Measurements from ENCODE around the gene CHPF2. TPM values are rescaled to one million over a fixed set of nuclear protein-coding genes. Genes with fewer than 3 reads are reported as not detected.

Gene CHPF2
- total RNA-seq, 1 experiment from 2014 or later: 87.7 TPM

GRCh38 chr7:151232917-151233701 lies 826 bp downstream of the CHPF2 start:
- DNase-seq (ENCODE audit: low spot score): peak; percentile 50

- DNase-seq (ENCODE audit: low spot score): no peak
These were observed 1.5 kb downstream of the CHPF2 start for GRCh38 chr7:151233804-151234203.

DNA sequence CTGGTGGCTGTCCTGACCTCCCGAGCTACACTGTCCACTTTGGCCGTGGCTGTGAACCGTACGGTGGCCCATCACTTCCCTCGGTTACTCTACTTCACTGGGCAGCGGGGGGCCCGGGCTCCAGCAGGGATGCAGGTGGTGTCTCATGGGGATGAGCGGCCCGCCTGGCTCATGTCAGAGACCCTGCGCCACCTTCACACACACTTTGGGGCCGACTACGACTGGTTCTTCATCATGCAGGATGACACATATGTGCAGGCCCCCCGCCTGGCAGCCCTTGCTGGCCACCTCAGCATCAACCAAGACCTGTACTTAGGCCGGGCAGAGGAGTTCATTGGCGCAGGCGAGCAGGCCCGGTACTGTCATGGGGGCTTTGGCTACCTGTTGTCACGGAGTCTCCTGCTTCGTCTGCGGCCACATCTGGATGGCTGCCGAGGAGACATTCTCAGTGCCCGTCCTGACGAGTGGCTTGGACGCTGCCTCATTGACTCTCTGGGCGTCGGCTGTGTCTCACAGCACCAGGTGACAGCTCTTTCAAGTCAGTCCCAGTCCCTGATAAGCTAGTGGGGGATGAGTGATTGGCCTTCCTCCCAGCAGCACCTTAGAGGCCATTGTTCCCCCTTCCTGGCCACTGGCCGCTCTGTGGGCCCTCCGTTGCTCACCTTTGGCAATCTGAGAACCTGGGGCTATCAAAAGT lies 3.0 kb downstream of the CHPF2 start:
- DNase-seq (ENCODE audit: low spot score): no peak

DNA sequence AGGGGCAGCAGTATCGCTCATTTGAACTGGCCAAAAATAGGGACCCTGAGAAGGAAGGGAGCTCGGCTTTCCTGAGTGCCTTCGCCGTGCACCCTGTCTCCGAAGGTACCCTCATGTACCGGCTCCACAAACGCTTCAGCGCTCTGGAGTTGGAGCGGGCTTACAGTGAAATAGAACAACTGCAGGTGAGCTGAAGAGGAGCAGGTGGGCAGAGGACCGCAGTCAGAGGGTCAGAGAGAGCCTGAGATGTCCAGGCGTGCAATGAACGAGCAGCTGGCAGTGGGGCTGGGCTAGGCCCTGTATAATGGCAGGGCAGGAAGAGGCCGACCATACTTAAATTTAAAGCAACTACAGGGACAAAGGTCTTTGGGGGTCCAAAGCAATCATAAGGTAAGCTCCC lies 4.1 kb downstream of the CHPF2 start:
- no peak for DNase-seq (ENCODE audit: low spot score)

DNA sequence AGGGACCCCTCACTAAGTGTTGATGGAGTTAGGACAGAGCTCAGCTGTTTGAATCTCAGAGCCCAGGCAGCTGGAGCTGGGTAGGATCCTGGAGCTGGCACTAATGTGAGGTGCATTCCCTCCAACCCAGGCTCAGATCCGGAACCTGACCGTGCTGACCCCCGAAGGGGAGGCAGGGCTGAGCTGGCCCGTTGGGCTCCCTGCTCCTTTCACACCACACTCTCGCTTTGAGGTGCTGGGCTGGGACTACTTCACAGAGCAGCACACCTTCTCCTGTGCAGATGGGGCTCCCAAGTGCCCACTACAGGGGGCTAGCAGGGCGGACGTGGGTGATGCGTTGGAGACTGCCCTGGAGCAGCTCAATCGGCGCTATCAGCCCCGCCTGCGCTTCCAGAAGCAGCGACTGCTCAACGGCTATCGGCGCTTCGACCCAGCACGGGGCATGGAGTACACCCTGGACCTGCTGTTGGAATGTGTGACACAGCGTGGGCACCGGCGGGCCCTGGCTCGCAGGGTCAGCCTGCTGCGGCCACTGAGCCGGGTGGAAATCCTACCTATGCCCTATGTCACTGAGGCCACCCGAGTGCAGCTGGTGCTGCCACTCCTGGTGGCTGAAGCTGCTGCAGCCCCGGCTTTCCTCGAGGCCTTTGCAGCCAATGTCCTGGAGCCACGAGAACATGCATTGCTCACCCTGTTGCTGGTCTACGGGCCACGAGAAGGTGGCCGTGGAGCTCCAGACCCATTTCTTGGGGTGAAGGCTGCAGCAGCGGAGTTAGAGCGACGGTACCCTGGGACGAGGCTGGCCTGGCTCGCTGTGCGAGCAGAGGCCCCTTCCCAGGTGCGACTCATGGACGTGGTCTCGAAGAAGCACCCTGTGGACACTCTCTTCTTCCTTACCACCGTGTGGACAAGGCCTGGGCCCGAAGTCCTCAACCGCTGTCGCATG lies 5.2 kb downstream of the CHPF2 start:
- DNase-seq (ENCODE audit: low spot score): peak; percentile 0

GRCh38 chr7:151238190-151238810 lies 6.0 kb downstream of the CHPF2 start:
- no peak for DNase-seq (ENCODE audit: low spot score)

DNA sequence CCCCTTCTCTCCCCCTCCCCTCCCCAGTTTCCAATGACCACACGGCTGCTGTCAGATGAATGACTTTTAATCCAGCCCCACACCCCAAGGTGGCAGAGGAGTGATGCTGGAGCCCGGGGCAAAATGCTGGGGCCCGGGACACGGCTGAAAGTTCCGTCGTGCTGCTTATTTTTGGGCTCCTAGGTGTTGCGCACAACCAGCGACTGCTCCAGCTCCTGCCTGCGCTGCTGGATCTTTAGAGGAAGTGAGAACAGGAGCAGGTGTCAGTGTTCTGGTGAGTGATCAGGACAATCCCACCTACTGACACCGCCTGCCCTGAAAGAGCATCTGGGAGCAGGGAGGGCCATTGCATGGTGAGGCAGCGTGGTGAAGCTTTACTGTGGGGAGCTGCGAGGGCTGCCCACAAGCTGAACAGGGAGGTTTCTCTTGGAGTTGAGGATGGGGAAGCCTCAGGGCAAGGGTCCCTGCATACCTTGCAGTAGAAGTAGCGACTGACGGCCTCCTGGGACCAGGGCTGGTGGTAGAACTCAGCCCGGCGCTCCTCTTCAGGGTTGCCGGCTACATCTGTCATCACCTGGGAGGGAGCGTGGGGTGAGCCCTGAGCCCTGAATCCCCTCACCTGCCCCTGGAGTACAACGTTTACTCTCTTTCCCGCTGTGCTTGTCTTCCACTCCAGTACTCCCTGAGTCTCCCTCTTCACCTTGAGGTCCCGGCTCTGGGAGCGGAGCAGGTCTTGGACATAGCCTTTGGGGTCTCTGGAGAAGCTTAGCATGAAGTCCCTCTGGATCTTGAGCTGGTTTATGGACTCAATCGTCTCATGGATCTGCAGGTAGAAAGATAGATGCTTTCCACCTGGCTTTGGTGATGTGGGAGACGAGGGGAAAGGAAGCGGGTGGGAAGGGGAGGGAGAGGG lies 6.9 kb downstream of the CHPF2 start:
- DNase-seq (ENCODE audit: low spot score): no peak

- DNase-seq (ENCODE audit: low spot score): no peak
These were observed 7.7 kb downstream of the CHPF2 start for GRCh38 chr7:151239837-151240459.

- DNase-seq (ENCODE audit: low spot score): no peak
These were observed 8.3 kb downstream of the CHPF2 start for GRCh38 chr7:151240536-151240935.

GRCh38 chr7:151240942-151241754 lies 8.9 kb downstream of the CHPF2 start:
- no peak for DNase-seq (ENCODE audit: low spot score)

- DNase-seq (ENCODE audit: low spot score): no peak
These were observed 9.4 kb downstream of the CHPF2 start for GRCh38 chr7:151241755-151242096.

GRCh38 chr7:151242159-151243044 lies 10.1 kb downstream of the CHPF2 start:
- DNase-seq (ENCODE audit: low spot score): no peak

- DNase-seq (ENCODE audit: low spot score): no peak
These were observed 10.7 kb downstream of the CHPF2 start for GRCh38 chr7:151243045-151243349.

DNA sequence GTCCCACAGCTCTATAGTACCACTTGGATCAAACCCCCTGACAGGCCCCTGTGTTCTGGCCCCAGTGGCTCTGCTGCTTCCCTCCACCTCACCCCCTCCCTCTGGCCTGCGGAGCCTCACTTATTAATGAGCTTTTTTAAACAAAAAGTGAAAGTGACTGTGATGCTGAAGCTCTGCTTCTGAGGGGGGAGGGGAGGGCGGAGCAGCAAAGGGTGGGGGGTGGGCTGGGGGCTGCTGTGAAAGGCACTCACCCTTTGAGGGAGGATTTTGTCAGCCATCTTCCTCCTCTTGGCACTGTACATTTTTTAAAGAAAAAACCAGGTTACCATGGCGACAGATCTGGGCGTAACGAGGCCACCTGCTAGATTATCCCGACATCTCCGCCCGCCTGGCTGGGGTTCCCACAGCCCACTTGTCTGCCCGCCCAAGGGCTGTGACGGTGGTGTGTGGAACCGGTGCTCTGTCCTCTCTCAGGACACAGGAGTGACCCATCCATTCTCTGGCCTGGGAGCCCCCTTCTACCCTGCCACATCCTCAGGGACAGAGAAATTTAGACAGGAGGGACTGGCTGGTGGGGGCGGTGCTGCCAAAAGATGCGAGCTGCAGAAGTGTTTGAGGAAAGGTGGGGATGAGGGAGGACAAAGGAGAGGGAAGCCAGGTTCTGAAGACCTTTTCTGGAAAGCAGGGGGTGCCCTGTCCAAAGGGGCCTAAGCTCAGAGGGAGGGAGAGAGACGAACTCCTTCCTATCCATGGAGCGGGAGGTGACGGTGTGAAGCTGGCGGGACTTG lies 11.3 kb downstream of the CHPF2 start:
- no peak for DNase-seq (ENCODE audit: low spot score)

DNA sequence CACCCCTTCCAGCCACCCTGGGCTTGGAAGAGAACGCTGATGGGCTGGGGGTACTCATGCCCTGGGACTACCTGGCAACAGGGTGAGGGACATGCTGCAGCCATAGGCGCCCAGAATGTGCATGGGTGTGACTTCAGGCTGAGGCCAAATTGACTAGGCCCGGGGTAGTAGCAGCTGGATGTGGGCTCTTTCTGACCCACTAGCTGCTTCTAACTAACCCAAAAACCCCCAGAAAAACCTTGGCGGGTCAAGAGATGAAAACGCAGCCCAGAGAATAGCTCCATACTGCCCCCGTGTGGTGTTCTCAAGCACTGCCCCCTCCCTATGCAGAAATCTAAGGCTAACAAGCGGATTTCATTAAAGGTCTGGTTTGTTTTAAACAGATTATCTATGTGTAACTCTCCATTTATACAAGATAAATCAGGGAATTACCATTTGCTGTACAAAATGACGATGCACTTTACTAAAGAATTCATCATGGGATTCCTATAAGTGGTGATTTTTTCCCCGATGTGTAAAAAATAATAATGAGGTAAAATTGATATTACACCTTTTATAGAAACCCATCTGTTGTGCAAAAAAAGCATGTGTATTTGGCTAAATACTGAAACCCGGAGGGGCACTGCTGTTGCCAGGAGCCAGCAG lies 12.0 kb downstream of the CHPF2 start:
- DNase-seq (ENCODE audit: low spot score): peak; percentile 70

DNA sequence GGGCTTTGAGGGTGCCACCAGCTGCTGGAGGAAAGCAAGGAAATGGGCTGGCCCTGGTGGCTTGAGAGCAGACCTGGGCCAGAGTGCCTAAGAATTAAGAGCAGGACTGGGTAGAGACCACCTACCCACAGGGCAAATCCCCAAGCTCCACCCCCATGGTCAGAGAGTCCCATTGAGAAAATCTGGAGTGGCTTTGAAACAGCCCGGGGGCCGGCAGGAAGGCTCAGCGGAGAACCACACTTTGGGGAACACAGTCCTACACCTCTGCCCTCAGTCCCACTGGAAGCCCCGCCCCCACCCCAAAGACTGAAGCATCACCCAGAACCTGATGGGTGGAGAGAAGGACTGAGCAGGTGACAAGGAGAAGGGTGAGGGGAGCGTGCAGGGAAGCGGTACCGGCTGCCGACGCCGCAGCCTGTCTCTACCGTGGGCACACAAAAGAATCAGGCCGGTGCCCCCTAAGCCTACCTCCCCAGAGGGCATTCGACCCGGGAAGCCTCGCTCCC lies 12.6 kb downstream of the CHPF2 start:
- DNase-seq (ENCODE audit: low spot score): no peak
